HPDE6-E6E7 (cell line): Measurements from ENCODE around the gene PCP4L1.
"Not testable (repeated sequence)": the region's sequence is repeated elsewhere in the genome, so short reads cannot be mapped to it uniquely, and the experiment has no call there.

Experiments used
- DNase-seq: peaks from one replicate; pipeline ENCODE4 v3.0.0; 2011; ENCODE audit warnings: missing footprints; ENCODE audit errors: extremely low spot score

The PCP4L1 gene

DNA sequence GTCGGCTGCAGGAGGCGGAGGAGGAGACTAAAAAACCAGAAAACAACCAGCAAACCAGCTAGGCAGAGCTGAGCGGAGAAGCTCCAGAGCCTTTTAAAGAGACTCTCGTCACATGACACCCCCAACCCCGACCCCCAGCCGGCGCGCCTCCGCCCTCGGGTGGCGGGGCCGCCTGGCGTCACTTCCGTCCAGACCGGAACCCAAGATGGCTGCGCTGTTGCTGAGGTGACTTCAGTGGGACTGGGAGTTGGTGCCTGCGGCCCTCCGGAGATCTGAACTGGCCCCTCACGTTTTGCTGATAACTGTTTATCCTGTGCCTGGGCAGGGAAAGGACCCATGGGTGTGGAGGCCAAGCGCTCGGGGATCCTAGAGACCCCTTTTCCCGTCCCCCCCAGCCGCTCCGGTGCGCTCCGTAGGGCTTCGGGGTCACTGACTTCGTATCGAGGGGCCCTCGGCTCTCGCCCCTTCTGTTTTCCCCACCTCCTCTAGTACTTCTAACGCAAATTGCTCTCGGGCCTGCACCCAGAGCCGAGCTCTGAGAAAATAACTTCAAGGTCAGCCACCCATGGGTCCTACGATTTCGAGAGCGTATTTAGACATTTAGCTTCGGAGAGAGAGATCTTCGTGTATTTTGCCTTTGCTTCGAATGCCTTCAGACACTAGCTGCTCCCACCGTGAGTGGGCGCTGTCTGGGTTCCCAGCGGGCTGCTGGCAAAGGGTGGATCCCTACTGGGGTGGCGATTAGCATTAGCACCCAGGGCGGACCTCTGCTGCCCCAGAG is 55.8 kb downstream of the PCP4L1 start, which contains the start of gene SDHC:
SDHC (plus strand) TSS at position 181 of the 781 bp plus-strand sequence; CDS start at position 206, 25 bp downstream.
- DNase-seq = peak; percentile 88

DNA sequence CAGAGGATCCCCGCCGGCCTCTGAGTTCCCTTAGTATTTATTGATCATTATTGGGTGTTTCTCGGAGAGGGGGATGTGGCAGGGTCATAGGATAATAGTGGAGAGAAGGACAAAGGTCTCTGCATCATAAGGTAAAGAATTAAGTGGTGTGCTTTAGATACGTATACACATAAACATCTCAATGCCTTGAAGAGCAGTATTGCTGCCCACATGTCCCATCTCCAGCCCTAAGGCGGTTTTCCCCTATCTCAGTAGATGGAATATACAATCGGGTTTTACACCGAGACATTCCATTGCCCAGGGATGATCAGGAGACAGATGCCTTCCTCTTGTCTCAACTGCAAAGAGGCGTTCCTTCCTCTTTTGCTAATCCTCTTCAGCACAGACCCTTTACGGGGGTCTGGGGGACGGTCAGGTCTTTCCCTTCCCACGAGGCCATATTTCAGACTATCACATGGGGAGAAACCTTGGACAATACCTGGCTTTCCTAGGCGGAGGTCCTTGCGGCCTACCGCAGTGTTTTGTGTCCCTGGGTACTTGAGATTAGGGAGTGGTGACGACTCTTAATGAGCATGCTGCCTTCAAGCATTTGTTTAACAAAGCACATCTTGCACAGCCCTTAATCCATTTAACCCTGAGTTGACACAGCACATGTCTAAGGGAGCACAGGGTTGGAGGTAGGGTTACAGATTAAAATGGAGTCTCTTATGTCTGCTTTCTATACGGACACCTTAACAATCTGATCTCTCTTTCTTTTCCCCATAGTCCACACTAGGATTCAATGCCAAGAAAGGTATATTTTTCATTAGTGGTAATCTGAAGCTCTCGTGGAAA is 57.5 kb downstream of the PCP4L1 start:
- DNase-seq = not testable (repeated sequence)

DNA sequence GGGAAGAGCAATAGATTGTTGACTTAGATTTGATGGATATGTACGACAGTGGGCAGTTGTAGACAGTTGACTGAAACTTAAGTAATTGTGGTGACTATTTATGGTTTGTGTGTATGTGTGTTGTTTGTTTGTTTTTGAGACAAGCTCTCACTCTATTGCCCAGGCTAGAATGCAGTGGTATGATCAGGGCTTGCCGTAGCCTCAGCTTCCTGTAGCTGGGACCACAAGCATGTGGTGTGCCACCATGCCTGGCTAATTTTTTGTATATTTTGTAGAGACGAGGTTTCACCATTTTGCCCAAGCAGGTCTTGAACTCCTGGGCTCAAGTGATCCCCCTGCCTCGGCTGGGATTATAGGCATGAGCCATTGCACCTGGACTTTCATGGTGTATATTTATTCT is 65.5 kb downstream of the PCP4L1 start:
- DNase-seq = no peak

DNA sequence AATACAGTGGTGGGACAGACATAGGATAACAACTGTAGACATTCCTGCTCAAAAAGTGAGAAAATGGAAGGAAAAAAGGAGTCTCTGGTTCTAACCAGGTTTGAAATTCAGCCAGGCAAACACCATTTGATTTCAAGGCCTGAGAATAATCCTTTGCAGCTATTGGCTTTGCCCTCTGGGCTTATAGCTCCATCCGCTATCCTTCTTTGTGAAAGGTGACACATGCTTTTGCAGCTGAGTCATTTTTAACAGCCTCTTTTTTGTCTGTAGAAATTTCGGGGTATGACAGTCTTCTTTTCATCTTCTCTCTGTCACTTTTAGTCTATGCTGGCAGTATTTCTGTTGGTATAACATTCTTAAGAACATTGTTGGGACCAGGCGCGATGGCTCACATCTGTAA is 71.8 kb downstream of the PCP4L1 start:
- no peak for DNase-seq

DNA sequence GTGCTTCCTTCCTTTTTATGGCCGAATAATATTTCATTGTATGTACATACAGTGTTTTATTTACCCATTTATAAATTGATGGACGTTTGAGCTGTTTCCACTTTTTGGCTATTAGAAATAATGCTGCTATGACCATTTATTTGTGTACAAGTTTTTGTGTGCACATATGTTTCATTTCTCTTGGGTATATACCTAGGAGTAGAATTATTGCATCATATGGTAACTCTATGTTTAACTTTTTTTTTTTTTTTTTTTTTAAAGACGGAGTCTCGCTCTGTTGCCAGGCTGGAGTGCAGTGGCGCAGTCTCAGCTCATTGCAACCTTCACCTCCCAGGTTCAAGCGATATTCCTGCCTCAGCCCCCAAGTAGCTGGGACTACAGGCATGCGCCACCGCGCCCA is 74.6 kb downstream of the PCP4L1 start:
- DNase-seq = no peak
